GM21447 (cell line): ENCODE measurements around the gene SH3TC1.

Experiments used
- ATAC-seq: cut with Tn5 transposase; IDR thresholded peaks from one replicate; pipeline ENCODE4 v1.9.1; 2021; ENCODE audit not compliant: unreplicated experiment

SH3TC1 gene

GRCh38 chr4:8228319-8229250 is 29.5 kb downstream of the SH3TC1 start:
- ATAC-seq, result peak; percentile 68

GRCh38 chr4:8229331-8229975 is 30.4 kb downstream of the SH3TC1 start:
- ATAC-seq, result no peak

GRCh38 chr4:8230033-8230432 is 30.9 kb downstream of the SH3TC1 start:
- ATAC-seq, result no peak

- ATAC-seq, result no peak
These were observed 31.8 kb downstream of the SH3TC1 start for GRCh38 chr4:8230891-8231290.

- ATAC-seq, result no peak
These were observed 32.5 kb downstream of the SH3TC1 start for GRCh38 chr4:8231551-8232049.

- ATAC-seq, result no peak
These were observed 33.7 kb downstream of the SH3TC1 start for GRCh38 chr4:8232748-8233147.

GRCh38 chr4:8233672-8234484 is 34.8 kb downstream of the SH3TC1 start:
- ATAC-seq, result no peak

- ATAC-seq, result no peak
These were observed 35.6 kb downstream of the SH3TC1 start for GRCh38 chr4:8234715-8235114.

- no peak for ATAC-seq
These were observed 36.1 kb downstream of the SH3TC1 start for GRCh38 chr4:8235224-8235623.

GRCh38 chr4:8235686-8236085 is 36.6 kb downstream of the SH3TC1 start:
- ATAC-seq, result no peak

GRCh38 chr4:8236106-8236919 is 37.2 kb downstream of the SH3TC1 start:
- no peak for ATAC-seq

- ATAC-seq, result no peak
These were observed 37.8 kb downstream of the SH3TC1 start for GRCh38 chr4:8236920-8237195.

- no peak for ATAC-seq
These were observed 38.3 kb downstream of the SH3TC1 start for GRCh38 chr4:8237256-8237989.

GRCh38 chr4:8238036-8238511 is 39.0 kb downstream of the SH3TC1 start:
- ATAC-seq, result no peak

GRCh38 chr4:8238515-8239053 is 39.5 kb downstream of the SH3TC1 start:
- no peak for ATAC-seq

GRCh38 chr4:8239226-8239625 is 40.1 kb downstream of the SH3TC1 start:
- ATAC-seq, result no peak

GRCh38 chr4:8239661-8240060 is 40.6 kb downstream of the SH3TC1 start:
- ATAC-seq, result no peak

GRCh38 chr4:8240211-8241041 is 41.3 kb downstream of the SH3TC1 start:
- ATAC-seq, result no peak
